Activated CD8-positive, alpha-beta memory T cell treated with anti-CD3 and anti-CD28 coated beads for 1 hour (primary cell): Measurements from ENCODE around the gene OOEP.
"Not testable (repeated sequence)": the region's sequence is repeated elsewhere in the genome, so short reads cannot be mapped to it uniquely, and the experiment has no call there.

Source experiments
- DNase-seq, 2 donors: peaks; one replicate each; pipeline ENCODE4 v3.0.0-alpha.2; 2020; ENCODE audit warnings: low read depth in 1 of 2; ENCODE audit errors: extremely low read depth in 1 of 2

Gene OOEP

DNA sequence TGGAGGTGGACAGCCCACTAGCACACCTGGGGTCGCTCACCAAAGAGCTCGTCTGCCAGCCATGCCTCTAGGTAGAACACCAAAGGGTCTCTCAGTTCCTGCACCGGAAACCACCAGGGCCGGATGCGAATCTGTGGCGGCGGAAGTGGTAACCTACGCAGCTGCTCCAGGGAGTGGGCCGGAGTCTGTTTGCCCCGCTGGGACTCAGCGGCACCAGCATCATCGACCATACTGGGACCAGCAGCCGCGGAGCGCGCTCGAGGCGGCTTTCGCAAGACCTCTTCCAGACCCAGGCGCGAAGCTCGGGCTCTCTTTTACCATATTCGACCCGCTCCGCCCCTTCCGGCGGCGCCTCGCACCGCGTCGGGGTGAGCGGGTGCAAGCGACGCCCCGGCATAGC lies at the start of gene OOEP:
Gene OOEP (minus strand): TSS at position 335 of the 400 bp plus-strand sequence. CDS start 105 bp downstream, at position 230.
- DNase-seq: no peak

DNA sequence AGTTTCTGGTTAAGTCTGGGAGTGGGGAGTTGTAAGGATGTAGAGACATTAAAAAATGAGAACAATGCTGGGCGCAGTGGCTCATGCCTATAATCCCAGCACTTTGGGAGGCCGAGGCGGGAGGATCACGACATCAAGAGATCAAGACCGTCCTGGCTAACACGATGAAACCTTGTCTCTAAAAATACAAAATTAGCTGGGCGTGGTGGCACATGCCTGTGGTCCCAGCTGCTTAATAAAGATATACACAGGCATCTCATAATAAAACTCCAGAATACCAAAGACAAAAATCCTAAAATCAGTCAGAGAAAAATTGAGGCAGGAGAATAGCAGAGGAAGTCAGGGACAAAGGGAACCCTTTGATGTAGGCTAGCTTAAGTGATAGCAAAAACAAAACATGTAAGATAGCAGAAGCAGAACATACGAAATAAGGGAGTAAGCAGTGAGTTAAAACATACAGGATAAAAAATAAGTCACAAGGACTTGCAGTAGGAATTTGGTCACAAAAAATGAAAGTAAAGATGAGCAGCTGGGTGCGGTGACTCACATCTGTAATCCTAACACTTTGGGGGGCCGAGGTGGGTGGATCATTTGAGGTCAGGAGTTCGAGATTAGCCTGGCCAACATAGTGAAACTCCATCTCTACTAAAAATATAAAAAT lies 48.5 kb upstream of the OOEP start:
- DNase-seq: no peak

DNA sequence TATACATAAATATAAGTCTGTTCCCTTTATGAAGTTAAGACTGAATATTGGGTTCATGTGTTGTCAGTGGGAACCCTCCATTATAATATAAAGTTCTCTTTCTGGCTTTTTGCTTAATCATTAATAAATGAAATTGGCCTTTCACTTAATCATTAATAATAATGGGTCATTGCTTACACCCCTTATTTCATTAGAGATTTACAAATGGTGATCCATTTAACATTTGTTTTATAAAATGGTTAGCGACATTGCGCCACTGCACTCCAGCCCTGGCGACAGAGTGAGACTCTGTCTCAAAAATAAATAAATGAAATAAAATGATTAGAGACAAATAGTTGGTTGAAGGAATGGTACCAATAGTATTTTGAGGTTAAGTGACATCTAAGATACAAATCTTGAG lies 43.4 kb upstream of the OOEP start:
- no peak for DNase-seq

DNA sequence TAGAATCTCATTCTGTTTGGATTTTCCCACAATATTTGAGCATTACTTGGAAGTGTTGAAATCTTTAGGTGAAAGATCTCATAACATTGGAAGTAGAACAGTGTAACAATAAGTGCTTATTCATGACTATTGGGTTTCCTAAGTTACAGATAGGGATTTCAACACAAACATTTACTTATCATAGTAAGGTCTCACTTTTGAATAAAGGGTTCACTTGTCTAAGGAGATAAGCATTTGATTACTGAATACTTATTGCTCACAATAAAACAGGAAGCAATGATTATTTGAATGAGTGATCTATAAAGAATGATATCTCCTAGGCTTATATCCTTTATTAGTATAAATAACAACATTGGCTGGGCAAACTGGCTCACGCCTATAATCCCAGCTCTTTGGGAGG lies 39.7 kb upstream of the OOEP start:
- DNase-seq: no peak

DNA sequence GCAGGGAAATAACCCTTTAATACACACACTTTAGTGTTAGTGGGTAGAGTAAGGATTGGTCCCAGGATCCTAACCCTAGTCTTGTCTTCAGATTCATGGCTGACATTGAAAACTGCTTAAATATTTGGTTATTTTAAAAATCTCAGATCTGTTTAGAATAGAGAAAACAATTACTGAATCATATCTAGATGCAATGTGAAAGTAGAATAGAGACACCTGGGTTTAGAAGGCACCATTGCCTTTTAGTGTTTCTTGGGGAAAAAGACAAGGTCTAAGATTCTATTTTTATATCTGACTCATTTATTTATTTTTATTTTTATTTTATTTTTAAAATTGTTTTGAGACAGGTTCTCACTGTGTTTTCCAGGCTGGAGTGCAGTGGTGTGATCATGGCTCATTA lies 31.0 kb upstream of the OOEP start:
- no peak for DNase-seq

DNA sequence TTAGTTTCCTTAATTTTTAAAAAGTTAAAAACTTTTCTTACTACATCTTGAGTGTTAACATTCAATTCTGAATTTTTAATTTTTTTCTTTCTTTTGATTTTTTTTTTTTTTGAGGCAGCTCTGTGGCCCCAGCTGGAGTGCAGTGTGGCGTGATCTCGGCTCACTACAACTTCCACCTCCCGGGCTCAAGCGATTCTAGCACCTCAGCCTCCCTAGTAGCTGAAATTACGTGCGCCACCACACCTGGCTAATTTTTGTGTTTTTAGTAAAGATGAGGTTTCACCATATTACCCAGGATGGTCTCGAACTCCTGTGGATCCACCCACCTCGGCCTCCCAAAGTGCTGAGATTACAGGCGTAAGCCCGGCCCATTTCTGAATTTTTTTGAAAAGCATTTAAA lies 26.2 kb upstream of the OOEP start:
- no peak for DNase-seq

DNA sequence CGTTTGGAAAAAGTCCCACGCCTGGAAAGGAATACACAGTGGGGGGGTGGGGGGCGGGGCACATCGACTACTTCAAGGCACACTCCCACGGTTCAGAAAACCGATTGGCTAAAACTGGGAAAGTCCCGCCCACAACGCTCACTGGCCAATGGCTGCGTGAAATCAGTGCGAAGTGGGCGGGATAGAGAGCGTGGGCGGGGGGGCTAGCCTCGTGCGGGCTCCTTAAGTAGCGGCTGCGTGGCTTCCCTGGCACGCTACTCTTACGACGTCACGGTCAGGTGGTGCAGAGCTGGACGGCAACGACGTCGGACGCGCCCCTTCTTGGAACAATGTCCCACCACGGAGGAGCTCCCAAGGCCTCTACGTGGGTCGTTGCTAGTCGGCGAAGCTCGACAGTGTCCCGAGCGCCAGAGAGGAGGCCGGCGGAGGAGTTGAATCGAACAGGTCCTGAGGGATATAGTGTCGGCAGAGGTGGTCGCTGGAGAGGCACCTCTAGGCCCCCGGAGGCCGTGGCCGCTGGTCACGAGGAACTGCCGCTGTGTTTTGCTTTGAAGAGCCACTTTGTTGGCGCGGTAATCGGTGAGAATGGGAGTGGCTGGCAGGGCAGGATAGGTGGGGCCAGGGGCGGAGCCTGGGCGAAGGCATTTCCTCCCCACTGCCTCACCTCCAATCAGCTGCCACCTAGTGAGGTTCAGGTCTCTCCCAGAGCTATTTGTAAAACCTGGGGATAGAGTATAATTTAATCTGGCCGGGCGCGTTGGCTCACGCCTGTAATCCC lies 25.1 kb upstream of the OOEP start, which contains the start of gene DDX43:
Gene DDX43 (plus strand): TSS at position 252 of the 778 bp plus-strand sequence. CDS start 78 bp downstream, at position 330.
- peak in 1 of 2 donors; percentile 8 for DNase-seq

DNA sequence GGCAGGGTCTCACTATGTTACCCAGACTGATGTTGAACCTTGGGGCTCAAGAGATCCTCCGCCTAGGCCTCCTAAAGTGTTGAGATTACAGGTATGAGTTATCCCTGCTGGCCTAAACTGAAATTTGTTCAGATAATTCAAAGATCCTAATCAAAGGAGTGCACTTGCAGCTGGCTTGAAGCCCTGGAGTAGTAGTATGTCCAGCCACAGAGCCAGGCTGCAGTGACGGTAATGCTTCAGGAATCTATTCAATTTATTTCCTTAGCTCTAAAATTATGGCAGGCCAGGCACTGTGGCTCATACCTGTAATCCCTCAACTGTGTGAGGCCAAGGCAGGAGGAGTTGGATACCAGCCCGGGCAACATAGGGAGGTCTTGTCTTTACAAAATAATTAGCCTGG lies 23.6 kb upstream of the OOEP start:
- no peak for DNase-seq

DNA sequence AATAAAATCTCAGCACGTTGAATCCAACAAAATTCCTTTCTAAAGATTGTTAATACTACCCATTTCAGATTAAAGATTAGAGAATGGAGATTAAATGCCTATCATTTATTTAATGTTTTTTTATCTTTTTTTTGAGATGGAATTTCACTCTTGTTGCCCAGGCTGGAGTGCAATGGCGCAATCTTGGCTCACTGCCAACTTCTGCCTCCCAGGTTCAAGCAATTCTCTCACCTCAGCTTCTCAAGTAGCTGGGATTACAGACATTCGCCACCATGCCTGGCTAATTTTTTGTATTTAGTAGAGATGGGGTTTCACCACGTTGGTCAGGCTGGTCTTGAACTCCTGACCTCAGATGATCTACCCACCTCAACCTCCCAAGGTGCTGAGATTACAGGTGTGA lies 22.5 kb upstream of the OOEP start:
- DNase-seq: not testable (repeated sequence)

DNA sequence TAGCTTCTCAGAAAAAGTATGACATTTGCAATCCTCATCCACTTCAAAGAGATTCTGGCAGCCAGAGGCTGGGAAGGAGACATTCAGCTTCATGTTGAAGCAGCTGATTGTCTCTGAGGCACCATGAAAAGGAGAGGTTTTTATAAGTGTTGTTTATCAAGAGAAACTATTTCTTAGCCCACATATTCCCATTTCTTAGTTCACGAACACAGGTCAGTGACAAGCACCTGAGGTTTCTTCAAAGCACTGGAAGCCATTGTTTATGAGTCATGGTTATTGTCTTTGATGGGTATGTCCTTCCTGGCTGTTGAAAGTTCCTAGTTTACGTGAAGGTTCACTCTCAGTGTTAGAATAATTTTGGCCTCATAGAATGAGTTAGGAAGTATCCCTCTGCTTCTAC lies 22.0 kb upstream of the OOEP start:
- no peak for DNase-seq

DNA sequence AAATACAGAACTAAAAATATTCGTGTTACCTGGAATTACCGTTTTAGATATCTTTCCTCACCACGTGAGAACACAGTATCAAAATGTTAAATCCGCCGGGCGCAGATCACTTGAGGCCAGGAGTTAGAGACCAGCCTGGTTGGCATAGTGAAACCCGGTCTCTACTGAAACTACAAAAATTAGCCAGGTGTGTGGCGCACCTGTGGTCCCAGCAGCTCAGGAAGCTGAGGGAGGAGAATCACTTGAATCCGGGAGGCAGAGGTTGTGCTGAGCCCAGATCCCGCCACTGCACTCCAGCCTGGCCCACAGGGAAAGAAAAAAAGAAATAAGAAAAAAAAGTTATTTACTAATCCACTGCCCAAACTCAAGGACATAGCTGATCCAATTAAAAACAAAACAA lies 20.2 kb upstream of the OOEP start:
- no peak for DNase-seq

DNA sequence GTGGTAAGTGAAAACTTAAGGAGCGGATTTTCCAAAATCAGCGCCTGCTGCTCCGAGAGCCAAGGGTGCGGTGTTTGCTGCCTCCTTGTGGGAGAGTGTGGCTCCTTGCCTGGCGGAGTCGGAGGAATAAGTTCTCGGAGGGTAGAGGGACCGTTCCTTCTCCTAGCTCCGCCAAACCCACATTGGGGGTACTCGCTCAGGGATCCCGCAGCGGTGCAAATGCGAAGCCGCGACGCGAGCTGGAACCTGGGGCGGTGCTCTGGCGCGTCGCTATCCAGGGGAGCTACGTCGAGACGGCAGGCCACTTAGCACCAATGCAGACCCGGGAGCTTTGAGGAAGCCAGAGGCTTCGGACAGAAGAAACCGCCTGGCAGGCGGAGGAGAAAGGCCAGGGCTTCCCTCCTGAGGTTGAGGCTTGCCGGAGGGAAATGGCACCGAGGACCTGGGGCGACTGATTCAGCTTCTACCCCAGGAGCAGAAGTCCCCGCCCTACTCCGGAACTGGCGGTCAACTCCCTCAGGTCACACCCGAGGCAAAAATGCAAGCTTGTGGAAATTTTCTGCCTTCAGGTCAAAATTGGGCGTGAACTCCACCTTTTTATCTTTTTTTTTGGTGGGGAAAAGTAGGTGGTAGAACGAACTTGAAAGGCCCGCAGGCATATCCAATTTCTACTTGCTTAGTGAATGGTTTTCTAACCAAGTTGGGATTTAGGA lies 19.3 kb upstream of the OOEP start:
- peak; percentile 13 to 38 for DNase-seq

DNA sequence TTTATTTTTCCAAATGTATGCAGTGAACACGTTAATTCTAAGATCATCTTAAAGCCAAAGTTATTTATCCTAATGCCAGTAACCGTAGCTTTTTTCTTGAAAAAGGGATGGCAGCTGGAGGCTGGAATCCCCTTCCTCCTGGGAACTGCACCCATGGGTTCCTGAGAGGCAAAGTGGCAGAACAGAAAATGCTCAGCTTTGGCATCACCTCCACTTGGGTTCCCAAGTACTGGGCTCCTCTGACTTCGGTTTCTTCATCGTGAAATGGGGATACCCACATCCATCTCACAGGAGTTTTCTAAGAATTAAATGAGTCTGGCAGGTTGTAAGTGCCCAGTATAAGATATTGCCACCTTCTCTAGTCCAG lies 18.7 kb upstream of the OOEP start:
- DNase-seq: no peak

DNA sequence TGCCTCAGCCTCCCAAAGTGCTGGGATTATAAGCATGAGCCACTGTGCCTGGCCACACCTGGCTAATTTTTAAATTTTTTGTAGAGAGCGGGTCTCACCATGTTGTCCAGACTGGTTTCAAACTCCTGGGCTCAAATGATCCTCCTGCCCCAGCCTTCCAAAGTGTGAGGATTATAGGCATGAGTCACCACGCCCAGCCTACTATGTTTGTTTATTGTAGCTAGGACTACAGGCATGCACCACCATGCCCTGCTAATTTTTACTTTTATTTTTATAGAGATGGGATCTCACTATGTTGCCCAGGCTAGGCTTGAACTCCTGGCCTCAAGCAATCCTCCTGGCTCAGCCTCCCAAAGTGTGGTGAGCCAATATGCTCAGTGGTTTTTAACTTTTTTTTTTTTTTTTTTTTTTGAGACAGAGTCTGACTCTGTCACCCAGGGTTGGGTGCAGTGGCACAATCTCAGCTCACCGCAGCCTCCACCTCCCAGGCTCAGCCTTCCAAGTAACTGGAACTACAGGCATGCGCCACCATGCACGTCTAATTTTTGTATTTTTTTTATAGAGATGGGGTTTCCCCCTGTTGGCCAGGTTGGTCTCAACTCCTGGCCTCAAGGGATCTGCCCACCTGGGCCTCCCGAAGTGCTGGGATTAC lies 12.9 kb upstream of the OOEP start:
- no peak for DNase-seq

DNA sequence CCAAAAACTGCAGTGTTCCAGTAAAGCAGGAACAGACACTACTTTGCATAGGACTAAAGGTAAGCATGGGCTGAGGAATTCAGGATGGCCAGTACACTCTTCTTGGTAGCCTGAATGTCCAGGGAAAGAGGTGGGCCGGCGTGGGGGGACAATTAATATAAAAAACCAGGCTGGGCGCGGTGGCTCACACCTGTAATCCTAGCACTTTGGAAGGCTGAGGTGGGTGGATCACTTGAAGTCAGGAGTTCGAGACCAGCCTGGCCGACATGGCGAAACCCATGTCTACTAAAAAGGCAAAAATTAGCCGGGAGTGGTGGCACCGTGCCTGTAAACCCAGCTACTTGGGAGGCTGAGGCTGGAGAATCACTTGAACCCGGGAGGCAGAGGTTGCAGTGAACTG lies 11.8 kb upstream of the OOEP start:
- not testable (repeated sequence) for DNase-seq

DNA sequence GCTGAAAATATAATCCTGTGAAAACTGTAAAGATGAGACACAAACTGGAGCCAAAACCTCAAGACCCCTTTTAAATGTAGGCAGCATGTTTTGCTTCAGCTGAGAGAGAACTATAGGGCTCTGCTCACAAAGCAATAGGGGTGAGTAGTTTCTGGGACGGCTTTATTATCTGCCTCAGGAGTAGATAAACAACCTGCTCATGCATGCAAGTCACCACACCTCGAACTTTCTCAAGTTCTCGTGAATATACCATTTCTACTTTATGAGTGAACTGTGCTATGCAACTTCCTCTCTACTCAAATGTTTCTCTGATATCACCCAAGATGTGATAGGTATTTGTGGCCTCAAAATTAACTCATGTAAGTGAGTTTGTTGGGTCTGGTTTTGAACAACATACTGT lies 7.5 kb upstream of the OOEP start:
- DNase-seq: no peak

DNA sequence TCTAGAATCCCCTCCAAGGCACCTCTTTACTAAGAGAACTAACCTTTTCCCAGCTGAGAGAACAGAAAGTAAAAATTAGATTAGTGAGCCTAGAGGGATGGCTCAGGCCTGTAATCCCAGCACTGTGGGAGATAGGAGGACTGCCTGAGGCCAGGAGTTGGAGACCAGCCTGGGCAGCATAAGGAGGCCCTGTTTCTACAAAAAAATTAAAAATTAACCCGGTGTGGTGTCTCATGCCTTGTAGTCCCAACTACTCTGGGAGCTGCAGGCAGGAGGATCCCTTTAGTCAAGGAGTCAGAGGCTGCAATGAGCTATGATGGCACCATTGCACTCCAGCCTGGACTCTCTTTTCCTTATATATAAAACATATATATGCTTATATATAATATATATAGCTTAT lies 5.5 kb upstream of the OOEP start:
- DNase-seq: no peak

DNA sequence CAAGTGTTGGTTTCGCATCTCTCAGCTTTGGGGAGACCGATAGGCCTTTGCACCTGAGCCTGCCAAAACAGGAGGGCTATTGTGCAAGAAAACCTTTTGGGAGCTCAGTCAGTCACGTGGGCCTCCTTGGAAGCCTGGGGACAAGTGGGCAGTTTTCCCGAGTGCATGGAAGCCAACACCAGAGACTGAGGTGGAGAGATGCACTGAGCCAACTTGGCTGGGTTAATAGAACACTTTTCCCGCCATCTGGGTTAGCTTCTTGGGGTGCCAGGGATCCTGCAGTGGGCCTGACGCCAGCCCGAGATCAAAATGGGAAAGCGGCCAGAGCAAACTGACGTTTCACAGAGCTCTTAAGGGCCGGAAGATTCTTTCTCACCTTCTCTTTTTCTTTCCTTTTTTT lies 2.8 kb upstream of the OOEP start:
- DNase-seq: no peak

DNA sequence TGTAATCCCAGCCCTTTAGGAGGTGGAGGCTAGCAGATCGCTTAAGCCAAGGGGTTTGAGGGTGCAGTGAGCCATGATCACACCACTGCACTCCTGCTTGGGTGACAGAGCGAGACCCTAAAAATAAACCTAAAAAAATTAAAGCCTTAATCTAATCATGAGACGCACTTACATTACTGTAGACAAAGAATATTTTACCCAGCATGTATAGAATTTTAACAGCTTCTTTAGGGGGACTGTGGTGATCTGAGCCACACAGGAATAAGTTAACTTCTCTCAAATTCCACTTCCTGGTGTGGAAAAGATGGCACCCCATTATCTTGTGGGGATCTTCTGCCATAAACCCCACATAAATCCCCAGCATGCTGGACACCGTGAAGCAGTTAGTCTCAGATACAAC lies 2.3 kb upstream of the OOEP start:
- no peak for DNase-seq

DNA sequence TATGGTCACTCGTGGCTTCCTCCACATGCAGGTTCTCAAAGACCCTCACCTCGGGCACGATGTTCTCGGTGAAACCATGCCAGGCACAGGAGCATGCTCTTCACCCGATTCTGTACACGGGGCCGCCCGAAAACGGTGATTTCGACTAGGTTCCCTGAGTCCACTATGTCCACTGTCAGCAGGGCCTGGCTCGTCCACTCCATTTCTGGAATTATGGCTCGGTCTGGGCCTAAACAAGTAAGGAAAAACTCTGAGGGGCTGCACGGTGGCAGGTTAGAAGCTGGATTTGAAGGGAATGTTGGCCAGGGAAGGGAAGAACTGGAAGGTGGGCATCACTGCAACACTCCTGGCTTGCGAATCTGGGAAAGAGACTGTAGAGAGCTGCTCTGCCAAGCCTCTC lies 540 bp downstream of the OOEP start:
- DNase-seq: no peak

DNA sequence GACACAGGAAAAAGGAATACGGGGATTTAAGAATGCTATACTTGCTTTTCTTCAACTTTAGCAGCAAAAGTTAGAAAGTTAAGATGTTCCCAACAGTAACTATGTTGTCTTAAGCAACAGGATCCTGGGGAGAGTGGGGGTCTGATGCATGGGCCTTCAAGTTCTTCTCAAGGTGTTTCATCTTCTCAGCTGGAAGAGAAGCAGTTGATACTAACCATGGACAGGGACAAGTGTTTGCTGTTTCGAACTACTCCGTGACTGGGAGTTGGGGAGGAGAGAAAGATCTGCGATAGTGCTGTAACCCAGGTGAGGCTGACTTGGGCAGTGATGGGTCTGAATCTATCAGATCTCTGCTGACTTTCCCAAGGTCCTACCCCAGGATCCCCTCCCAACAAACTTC lies 1.0 kb downstream of the OOEP start:
- no peak for DNase-seq
